ENCODE measurements around the gene CD320.

CD320 gene

DNA sequence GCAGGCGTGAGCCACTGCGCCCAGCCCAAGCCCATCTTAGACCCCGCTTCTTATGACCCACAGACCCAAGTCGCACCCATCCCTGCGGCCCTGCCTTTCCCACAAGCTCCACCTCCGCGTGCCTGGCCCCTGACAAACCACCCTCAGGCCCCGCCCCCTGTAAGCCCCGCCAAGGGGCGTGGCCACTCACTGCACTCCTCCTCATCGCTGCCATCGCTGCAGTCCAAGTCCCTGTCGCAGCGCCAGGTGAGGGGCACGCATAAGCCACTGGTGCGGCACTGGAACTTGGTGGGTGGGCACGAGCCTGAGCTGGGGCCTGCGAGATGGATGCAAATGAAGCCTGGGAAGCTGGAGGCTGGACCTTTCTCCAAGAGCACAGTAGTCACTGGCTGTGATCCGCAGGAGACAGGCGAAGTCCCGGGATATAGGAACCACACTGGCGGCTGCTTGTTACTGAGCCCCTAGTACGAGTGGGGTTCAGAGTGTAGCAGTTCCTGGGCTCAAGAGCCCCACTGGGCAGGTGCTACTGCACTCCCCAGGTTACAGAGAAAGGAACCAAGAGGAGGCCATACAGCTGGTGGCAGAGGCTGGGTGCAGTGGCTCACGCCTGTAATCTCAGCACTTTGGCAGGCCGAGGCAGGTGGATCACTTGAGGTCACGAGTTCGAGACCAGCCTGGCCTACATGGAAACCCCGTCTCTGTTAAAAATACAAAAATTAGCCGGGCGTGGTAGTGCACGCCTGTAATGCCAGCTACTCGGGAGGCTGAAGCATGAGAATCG is 3.1 kb downstream of the CD320 start:
- TF ChIP-seq CREB1 (IDR thresholded peaks at IDR 0.05; ENCODE audit: low read depth) (no peak), RAD21 (IDR thresholded peaks at IDR 0.05; ENCODE audit: low read depth) (no peak), NFIC (IDR thresholded peaks at IDR 0.05) (no peak)
- TF ChIP-seq, protein P1, sequence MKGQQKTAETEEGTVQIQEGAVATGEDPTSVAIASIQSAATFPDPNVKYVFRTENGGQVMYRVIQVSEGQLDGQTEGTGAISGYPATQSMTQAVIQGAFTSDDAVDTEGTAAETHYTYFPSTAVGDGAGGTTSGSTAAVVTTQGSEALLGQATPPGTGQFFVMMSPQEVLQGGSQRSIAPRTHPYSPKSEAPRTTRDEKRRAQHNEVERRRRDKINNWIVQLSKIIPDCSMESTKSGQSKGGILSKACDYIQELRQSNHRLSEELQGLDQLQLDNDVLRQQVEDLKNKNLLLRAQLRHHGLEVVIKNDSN (IDR thresholded peaks at IDR 0.05) = no peak
- TF ChIP-seq, protein P2, sequence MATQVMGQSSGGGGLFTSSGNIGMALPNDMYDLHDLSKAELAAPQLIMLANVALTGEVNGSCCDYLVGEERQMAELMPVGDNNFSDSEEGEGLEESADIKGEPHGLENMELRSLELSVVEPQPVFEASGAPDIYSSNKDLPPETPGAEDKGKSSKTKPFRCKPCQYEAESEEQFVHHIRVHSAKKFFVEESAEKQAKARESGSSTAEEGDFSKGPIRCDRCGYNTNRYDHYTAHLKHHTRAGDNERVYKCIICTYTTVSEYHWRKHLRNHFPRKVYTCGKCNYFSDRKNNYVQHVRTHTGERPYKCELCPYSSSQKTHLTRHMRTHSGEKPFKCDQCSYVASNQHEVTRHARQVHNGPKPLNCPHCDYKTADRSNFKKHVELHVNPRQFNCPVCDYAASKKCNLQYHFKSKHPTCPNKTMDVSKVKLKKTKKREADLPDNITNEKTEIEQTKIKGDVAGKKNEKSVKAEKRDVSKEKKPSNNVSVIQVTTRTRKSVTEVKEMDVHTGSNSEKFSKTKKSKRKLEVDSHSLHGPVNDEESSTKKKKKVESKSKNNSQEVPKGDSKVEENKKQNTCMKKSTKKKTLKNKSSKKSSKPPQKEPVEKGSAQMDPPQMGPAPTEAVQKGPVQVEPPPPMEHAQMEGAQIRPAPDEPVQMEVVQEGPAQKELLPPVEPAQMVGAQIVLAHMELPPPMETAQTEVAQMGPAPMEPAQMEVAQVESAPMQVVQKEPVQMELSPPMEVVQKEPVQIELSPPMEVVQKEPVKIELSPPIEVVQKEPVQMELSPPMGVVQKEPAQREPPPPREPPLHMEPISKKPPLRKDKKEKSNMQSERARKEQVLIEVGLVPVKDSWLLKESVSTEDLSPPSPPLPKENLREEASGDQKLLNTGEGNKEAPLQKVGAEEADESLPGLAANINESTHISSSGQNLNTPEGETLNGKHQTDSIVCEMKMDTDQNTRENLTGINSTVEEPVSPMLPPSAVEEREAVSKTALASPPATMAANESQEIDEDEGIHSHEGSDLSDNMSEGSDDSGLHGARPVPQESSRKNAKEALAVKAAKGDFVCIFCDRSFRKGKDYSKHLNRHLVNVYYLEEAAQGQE (IDR thresholded peaks at IDR 0.05; ENCODE audit: low read depth) = no peak

DNA sequence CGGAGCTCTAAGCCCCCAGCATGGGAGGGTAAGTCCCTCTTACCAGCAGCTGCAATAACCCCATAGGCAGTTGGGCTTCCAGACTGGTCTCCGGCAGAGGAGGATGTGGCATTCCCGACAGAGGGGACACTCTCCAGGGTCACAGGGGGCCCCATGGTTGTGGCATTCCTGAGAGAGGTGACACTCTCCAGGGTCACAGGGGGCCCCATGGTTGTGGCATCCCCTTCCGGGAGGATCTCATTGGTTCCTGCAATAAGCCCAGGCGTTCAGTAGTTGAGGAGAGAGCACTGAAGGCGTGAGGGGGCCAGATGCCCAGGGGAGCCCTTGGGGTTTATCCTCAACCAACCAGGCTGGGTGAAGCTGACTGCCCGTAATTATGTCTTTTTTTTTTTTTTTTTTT is 5.4 kb downstream of the CD320 start:
- no peak for TF ChIP-seq TEAD4 (IDR thresholded peaks at IDR 0.05)
- TF ChIP-seq ZBTB7A (IDR thresholded peaks at IDR 0.05; ENCODE audit: low read depth) = no peak
- TF ChIP-seq CEBPB (IDR thresholded peaks at IDR 0.05) = no peak
- TF ChIP-seq, protein P1 (IDR thresholded peaks at IDR 0.05) = no peak
- no peak for TF ChIP-seq FOXM1 (IDR thresholded peaks at IDR 0.05; ENCODE audit: borderline replicate concordance, low read depth)
- TF ChIP-seq, protein P2 (IDR thresholded peaks at IDR 0.05; ENCODE audit: low read depth) = no peak
- TF ChIP-seq, protein P3, sequence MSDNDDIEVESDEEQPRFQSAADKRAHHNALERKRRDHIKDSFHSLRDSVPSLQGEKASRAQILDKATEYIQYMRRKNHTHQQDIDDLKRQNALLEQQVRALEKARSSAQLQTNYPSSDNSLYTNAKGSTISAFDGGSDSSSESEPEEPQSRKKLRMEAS (IDR thresholded peaks at IDR 0.05) = no peak
- TF ChIP-seq EP300 (IDR thresholded peaks at IDR 0.05; ENCODE audit: borderline replicate concordance) = no peak
- TF ChIP-seq NFIC (IDR thresholded peaks at IDR 0.05) = no peak

DNA sequence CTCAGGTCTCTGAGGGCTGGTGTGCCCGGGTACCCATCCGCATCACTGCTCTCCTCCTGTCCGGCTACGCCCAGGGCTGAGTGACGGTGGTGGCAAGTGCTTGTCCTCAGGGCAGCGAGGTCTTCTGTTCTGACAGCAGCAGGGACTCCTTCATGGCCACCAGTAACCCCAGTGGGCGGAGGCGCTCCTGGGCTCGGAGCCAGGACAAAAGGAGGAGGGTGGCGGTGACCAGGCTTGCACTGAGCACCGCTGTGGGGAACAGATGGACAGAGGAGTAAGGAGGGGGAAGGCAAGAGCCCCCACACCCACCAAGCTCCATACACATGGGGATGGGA is 5.8 kb downstream of the CD320 start:
- TF ChIP-seq, protein P1 (IDR thresholded peaks at IDR 0.05) = no peak
- TF ChIP-seq ZBTB7A (IDR thresholded peaks at IDR 0.05; ENCODE audit: low read depth) (no peak), NFIC (IDR thresholded peaks at IDR 0.05) (peak; percentile 52; the same call in 1 of the 2 replicates), RAD21 (IDR thresholded peaks at IDR 0.05; ENCODE audit: low read depth) (no peak), TCF12 (IDR thresholded peaks at IDR 0.05; ENCODE audit: low read depth) (no peak), YY1 (IDR thresholded peaks at IDR 0.05; ENCODE audit: low read depth) (no peak), CEBPB (IDR thresholded peaks at IDR 0.05) (no peak)
- TF ChIP-seq, protein P2 (IDR thresholded peaks at IDR 0.05; ENCODE audit: low read depth) = no peak
- TF ChIP-seq, protein P3 (IDR thresholded peaks at IDR 0.05) = no peak

DNA sequence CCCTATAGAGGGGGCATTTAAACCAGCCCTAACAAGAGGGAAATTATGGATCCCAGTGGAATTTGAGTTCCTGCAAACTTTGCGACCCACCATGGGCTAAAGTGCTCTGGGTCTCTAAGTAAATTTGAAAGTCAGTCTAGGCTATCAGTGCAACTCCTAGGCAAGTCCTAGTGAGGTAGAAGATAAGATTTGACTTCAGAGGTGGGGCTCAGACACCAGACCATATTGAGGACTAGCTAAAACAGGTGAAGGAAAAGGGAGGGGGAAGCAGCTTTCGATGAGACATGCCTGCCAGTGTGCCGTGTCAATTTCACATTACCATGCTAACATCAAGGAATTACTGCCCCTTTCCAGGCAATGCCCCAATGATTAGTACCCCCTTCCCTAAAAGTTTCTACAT is 38.4 kb downstream of the CD320 start:
- TF ChIP-seq CREB1 (IDR thresholded peaks at IDR 0.05; ENCODE audit: low read depth) (no peak), TAF1 (IDR thresholded peaks at IDR 0.05; ENCODE audit: low read depth) (no peak), TEAD4 (IDR thresholded peaks at IDR 0.05) (no peak), YY1 (IDR thresholded peaks at IDR 0.05; ENCODE audit: low read depth) (no peak), EGR1 (IDR thresholded peaks at IDR 0.05) (no peak), ZBTB7A (IDR thresholded peaks at IDR 0.05; ENCODE audit: low read depth) (no peak)
- TF ChIP-seq, protein P1 (IDR thresholded peaks at IDR 0.05) = no peak
- TF ChIP-seq, protein P3 (IDR thresholded peaks at IDR 0.05) = no peak
